ENCODE results near the gene CRYGC. TPM values are rescaled to one million over a fixed set of nuclear protein-coding genes. Genes with fewer than 3 reads are reported as not detected.

CRYGC gene
- total and polyA plus RNA-seq, 2 donors (not counting 3 experiments of a cell fraction or from before 2014, with no cell fraction given) = not detected

DNA sequence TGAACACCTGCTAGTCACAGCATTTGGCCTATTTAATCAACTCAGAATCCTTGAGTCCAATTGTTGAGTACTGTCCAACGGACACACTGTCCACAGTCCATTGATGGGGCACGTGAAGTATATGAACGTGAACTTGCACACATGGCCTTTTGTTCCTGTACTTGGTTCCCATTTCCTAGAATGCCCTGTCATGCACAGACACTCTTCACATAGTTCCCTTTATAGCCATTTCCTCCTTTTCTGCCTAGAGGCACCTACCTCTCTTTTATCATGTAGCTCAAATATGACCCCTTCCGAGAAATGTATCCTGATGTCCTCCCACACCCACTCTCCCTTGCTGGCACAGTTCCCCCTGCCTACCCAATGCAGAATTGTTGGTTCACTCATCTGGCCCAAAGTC, 42.5 kb upstream of the CRYGC start:
- ChIA-PET CTCF (no interaction called here), POLR2A (no interaction called here)
- Histone ChIP-seq H3K36me3 (ENCODE audit: control insufficient read depth in 2 of 2, extremely low read depth in 1 of 2, insufficient read depth in 2 of 2, low read length in 2 of 2) (no peaks in the 10 kb centered on the region), H3K9ac (replicated peaks; ENCODE audit: extremely low read depth, insufficient read depth, low read length) (no peak overlapping the region), H3K27me3 (ENCODE audit: control insufficient read depth in 2 of 2, insufficient read depth in 2 of 2, low read length in 2 of 2) (no peaks in the 10 kb centered on the region), H3K4me2 (ENCODE audit: insufficient read depth, low read length) (no peak overlapping the region), H3K9me3 (replicated peaks; ENCODE audit: control insufficient read depth, insufficient read depth, low read length) (no peaks in the 10 kb centered on the region), H2AFZ (ENCODE audit: low read depth, low read length) (no peak overlapping the region), H3K79me2 (ENCODE audit: control insufficient read depth, insufficient read depth, low read length) (no peaks in the 10 kb centered on the region), H3K27ac (ENCODE audit: insufficient read depth, low read depth, low read length) (no peak overlapping the region), H3K4me3 (replicated peaks in 1 of 3; ENCODE audit: insufficient read depth in 1 of 3, low read depth in 1 of 3, low read length in 3 of 3) (no peak overlapping the region), H3K9me1 (replicated peaks; ENCODE audit: control insufficient read depth, extremely low read depth, insufficient read depth, low read length) (no peaks in the 10 kb centered on the region), H4K20me1 (replicated peaks; ENCODE audit: control insufficient read depth, extremely low read depth, insufficient read depth, low read length) (no peaks in the 10 kb centered on the region), H3K4me1 (ENCODE audit: control insufficient read depth, extremely low read depth, insufficient read depth, low read length) (no peaks in the 10 kb centered on the region)
- TF ChIP-seq MYC (IDR thresholded peaks at IDR 0.05; ENCODE audit: low read depth, low read length) = no peak
- TF ChIP-seq, protein P1, sequence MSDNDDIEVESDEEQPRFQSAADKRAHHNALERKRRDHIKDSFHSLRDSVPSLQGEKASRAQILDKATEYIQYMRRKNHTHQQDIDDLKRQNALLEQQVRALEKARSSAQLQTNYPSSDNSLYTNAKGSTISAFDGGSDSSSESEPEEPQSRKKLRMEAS (IDR thresholded peaks at IDR 0.05; ENCODE audit: insufficient read depth, insufficient read length) = no peak
- no peak for TF ChIP-seq POLR2A (IDR thresholded peaks at IDR 0.05; ENCODE audit: low read depth, low read length)
- TF ChIP-seq, protein P2, sequence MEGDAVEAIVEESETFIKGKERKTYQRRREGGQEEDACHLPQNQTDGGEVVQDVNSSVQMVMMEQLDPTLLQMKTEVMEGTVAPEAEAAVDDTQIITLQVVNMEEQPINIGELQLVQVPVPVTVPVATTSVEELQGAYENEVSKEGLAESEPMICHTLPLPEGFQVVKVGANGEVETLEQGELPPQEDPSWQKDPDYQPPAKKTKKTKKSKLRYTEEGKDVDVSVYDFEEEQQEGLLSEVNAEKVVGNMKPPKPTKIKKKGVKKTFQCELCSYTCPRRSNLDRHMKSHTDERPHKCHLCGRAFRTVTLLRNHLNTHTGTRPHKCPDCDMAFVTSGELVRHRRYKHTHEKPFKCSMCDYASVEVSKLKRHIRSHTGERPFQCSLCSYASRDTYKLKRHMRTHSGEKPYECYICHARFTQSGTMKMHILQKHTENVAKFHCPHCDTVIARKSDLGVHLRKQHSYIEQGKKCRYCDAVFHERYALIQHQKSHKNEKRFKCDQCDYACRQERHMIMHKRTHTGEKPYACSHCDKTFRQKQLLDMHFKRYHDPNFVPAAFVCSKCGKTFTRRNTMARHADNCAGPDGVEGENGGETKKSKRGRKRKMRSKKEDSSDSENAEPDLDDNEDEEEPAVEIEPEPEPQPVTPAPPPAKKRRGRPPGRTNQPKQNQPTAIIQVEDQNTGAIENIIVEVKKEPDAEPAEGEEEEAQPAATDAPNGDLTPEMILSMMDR (IDR thresholded peaks at IDR 0.05; ENCODE audit: extremely low read depth in 1 of 2, insufficient read depth in 1 of 2, low read depth in 1 of 2, low read length in 2 of 2) = no peak
- no peak for TF ChIP-seq FOS (IDR thresholded peaks at IDR 0.05; ENCODE audit: borderline replicate concordance, insufficient read depth, low read length)
- no peak for TF ChIP-seq EZH2 (IDR thresholded peaks at IDR 0.05; ENCODE audit: borderline replicate concordance, low read depth, low read length, severe bottlenecking)
- no peak for TF ChIP-seq GATA2 (IDR thresholded peaks at IDR 0.05; ENCODE audit: insufficient read depth, insufficient read length, low read depth, low read length)
- TF ChIP-seq POLR2AphosphoS5 (IDR thresholded peaks at IDR 0.05; ENCODE audit: insufficient read depth, low read depth, low read length) = no peak
- no peak for TF ChIP-seq JUN (IDR thresholded peaks at IDR 0.05; ENCODE audit: borderline replicate concordance, insufficient read depth, insufficient read length, low read depth)
- dilution Hi-C loops (cut with MboI; ENCODE audit: extremely low pct_ligation_motif_present, low sequenced_read_pairs) (no loop called here), intact Hi-C loops (cut with micrococcal nuclease) (loop anchor here (10.0 kb wide), 2 partner anchors 173 to 203 kb away; no protein-coding TSS in a partner anchor)
- FAIRE-seq (no peak), DNase-seq (ENCODE audit: low read depth, low spot score) (no peak)
- no TSS peak for BruUV-seq (replicated peaks)
